WERI-Rb-1 (cell line): ENCODE measurements around the gene FLOT1.
A peak's percentile ranks its signal among the peaks of the same experiment; 100 is the strongest.

Experiments
- DNase-seq: peaks from one replicate; pipeline ENCODE4 v3.0.0-alpha.2; 2020
- H3K27ac ChIP-seq: fragments of 250-450 bp; sonication (Bioruptor Pico); 2 replicates; pipeline ENCODE4 v1.5.1; 2020; ENCODE audit warnings: mild to moderate bottlenecking, moderate library complexity
- H3K27me3 ChIP-seq: fragments of 250-450 bp; sonication (Bioruptor Pico); 2 replicates; pipeline ENCODE4 v1.5.1; 2021; ENCODE audit warnings: mild to moderate bottlenecking, low read depth, moderate library complexity; ENCODE audit not compliant: insufficient read depth, severe bottlenecking
- H3K36me3 ChIP-seq: fragments of 250-450 bp; sonication (Bioruptor Pico); 2 replicates; pipeline ENCODE4 v1.5.1; 2020; ENCODE audit warnings: mild to moderate bottlenecking, moderate library complexity
- H3K4me3 ChIP-seq: 2 replicates; pipeline ENCODE4 v1.5.1; 2011; ENCODE audit warnings: low read depth, mild to moderate bottlenecking, control low read depth, low read length
- H3K9me3 ChIP-seq: fragments of 250-450 bp; sonication (Bioruptor Pico); 2 replicates; pipeline ENCODE4 v1.5.1; 2021; ENCODE audit warnings: mild to moderate bottlenecking, moderate library complexity; ENCODE audit not compliant: severe bottlenecking
- TF ChIP-seq, protein P1 (sequence below): IDR thresholded peaks from 2 replicates; pipeline ENCODE4 v1.5.1; 2011; ENCODE audit warnings: low read depth, mild to moderate bottlenecking, control low read depth, inconsistent platforms, low read length

Gene FLOT1

DNA sequence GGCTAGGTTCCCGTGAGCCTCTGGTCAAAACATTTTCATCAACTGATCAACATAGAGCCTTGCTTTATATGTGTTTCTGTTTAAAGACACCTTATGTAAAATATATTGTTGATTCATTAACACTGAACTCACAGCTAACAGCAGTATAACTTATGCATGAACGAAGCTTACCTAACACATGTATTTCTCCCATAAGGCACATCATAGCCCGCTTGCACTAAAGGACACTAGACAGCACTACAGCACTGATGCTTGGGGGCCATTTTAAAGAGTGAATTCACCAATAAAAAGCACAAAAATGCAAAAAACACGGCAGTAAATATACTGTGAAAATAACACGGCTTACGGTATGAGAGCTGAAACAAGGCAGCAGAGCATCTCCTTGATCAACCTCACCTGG, 4.0 kb downstream of the FLOT1 start:
- H3K27me3 ChIP-seq: no peaks in the 10 kb centered on the region
- DNase-seq: no peak
- H3K36me3 ChIP-seq: peaks cover 78% of the 10 kb centered on the region
- peaks cover 4% of the 10 kb centered on the region for H3K9me3 ChIP-seq
- TF ChIP-seq, protein P1, sequence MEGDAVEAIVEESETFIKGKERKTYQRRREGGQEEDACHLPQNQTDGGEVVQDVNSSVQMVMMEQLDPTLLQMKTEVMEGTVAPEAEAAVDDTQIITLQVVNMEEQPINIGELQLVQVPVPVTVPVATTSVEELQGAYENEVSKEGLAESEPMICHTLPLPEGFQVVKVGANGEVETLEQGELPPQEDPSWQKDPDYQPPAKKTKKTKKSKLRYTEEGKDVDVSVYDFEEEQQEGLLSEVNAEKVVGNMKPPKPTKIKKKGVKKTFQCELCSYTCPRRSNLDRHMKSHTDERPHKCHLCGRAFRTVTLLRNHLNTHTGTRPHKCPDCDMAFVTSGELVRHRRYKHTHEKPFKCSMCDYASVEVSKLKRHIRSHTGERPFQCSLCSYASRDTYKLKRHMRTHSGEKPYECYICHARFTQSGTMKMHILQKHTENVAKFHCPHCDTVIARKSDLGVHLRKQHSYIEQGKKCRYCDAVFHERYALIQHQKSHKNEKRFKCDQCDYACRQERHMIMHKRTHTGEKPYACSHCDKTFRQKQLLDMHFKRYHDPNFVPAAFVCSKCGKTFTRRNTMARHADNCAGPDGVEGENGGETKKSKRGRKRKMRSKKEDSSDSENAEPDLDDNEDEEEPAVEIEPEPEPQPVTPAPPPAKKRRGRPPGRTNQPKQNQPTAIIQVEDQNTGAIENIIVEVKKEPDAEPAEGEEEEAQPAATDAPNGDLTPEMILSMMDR: no peak
- peak overlapping the region; percentile 26 for H3K27ac ChIP-seq
- H3K4me3 ChIP-seq: no peak overlapping the region

DNA sequence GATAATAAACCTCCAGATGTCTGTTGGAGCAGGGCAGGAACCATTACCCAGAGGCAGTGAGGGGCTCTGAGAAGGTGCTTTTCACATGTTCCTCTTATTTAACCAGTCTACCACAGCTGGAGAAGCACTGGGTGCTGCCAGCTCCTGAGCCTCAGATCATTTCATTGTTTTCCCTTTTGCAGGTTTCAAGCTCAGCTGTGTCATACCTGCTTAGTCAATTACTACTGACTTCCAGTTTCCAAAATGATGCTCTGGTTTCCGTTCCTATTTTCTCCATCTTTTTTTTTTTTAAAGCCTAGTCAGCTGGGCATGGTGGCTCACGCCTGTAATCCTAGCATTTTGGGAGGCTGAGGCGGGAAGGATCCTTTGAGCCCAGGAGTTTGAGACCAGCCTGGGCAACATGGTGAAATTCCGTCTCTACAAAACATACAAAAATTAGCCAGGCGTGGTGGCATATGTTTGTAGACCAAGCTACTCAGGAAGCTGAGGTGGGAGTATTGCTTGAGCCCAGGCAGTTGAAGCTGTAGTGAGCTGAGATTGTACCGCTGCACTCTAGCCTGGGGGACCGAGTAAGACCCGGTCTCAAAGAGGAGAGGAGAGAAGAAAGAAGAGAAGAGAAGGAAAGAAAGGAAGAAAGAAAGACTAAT, 6.7 kb downstream of the FLOT1 start:
- H3K27ac ChIP-seq: no peak overlapping the region
- TF ChIP-seq, protein P1: no peak
- DNase-seq: no peak
- no peaks in the 10 kb centered on the region for H3K9me3 ChIP-seq
- H3K36me3 ChIP-seq: peaks cover 93% of the 10 kb centered on the region
- H3K27me3 ChIP-seq: no peaks in the 10 kb centered on the region
- no peak overlapping the region for H3K4me3 ChIP-seq

DNA sequence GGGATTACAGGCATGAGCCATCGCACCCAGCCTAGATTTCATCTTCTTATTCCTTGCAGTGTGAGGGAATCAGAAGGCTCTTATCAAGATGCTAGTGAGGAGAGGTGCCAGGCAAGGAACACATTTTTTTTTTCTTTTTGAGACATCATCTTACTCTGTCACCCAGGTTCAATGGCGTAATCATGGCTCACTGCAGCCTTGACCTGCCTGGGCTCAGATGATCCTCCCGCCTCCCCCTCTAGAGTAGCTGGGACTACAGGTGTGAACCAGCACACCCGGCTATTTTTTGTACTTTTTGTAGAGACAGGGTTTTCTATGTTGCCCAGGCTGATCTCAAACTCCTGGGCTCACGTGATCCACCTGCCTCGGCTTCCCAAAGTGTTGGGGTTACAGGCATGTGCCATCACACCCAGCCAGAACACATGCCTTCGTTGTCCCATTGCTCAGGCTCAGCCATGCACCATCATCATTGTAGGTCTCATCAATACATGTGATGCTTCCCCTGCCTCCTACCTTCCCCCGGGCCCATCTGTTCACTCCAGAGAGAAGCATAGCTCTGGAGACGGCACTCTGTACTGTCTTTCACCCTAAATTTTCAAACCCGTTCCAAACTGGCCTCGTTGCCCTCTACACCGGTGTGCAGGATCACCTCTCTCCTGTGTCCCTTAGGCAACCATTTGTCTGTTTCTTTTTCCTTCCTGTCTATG, 10.1 kb downstream of the FLOT1 start:
- Histone ChIP-seq H3K27me3 (no peaks in the 10 kb centered on the region), H3K4me3 (no peak overlapping the region), H3K36me3 (peaks cover 92% of the 10 kb centered on the region), H3K27ac (peak overlapping the region; percentile 84), H3K9me3 (no peaks in the 10 kb centered on the region)
- TF ChIP-seq, protein P1: no peak
- DNase-seq: no peak

DNA sequence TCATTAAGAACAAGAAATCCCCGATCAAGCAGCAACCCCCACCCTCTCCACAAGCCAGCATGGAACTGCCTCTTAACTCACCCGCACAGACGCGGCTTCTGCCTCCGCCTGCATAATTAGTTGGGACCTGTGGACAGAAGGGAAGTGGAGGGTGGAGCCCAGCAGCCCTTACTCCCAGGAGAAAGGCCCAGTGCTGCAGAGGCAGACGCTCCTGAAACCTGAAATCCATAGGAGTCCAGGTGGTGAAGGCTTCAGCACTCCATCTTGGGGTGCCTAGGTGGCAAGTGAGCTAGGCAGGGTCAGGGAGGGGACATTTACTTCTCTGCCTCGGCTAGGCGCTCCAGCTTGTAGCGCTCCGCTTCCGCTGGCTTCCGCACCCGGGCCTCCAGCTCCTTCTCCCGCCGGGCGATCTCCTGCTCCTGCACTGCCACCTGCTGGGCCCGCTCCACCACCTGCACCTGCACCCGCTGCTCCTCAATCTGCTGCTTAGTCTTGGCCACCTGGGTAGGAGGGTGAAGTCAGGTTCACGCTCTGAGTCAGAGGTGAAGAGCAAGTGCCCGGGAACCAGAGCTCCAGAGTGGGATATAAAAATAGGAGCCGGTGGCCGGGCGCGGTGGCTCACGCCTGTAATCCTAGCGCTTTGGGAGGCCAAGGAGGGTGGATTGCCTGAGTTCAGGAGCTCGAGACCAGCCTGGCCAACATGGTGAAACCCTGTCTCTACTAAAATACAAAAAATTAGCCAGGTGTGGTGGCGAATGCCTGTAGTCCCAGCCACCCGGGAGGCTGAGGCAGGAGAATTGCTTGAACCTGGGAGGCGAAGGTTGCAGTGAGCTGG, 11.7 kb downstream of the FLOT1 start:
- peaks cover 89% of the 10 kb centered on the region for H3K36me3 ChIP-seq

DNA sequence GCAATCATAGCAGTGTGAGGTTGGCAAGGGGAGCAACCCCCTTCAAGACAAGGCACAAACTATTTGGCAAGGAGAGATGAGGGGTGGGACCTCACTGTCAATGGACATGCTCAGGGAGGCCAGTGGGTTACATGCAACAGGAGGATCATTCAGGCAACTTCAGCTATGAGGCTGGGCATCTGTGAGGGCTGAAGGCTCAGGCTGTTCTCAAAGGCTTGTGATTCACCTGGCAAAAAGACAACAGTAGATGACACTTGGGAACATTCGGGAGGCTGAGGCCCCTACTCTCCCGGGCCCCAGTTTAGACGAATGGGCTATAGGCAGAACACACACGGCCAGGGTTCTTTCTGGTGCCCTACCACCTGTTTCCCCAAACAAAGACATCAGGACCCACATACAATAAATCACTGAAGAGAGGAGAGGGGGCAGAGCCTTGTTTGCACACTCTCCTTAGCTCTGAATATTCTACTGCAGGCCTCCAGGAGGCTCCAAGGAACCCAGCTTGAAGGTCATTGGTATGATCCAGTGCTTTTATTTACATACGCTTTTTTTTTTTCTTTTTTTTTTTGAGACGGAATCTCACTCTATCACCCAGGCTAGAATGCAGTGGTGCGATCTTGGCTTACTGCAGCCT, 14.4 kb downstream of the FLOT1 start:
- no peak overlapping the region for H3K27ac ChIP-seq
- H3K36me3 ChIP-seq: peaks cover 91% of the 10 kb centered on the region

More for the DNA sequence above, 11.7 kb downstream of the FLOT1 start:
- DNase-seq: peak; percentile 99
- TF ChIP-seq, protein P1: peak; percentile 97
- H3K9me3 ChIP-seq: no peaks in the 10 kb centered on the region
- H3K4me3 ChIP-seq: peak overlapping the region; percentile 29
- H3K27ac ChIP-seq: peak overlapping the region; percentile 84
- no peaks in the 10 kb centered on the region for H3K27me3 ChIP-seq

More for the DNA sequence above, 14.4 kb downstream of the FLOT1 start:
- Histone ChIP-seq H3K9me3 (no peaks in the 10 kb centered on the region), H3K4me3 (no peak overlapping the region), H3K27me3 (no peaks in the 10 kb centered on the region)
- DNase-seq: no peak
- TF ChIP-seq, protein P1: no peak
